ENCODE measurements around the gene TNNT2. TPM values are rescaled to one million over a fixed set of nuclear protein-coding genes. Genes with fewer than 3 reads are reported as not detected.

TNNT2 gene
- total and polyA plus RNA-seq, 2 donors (not counting 1 experiment from before 2014, with no cell fraction given): not detected

- Mint-ChIP-seq H3K27me3 (peaks cover 30% of the 10 kb centered on the region), H3K4me3 (no peak overlapping the region), H3K27ac (no peak overlapping the region), H3K9me3 (ENCODE audit: insufficient read depth) (no peaks in the 10 kb centered on the region), H3K4me1 (no peaks in the 10 kb centered on the region)
- H3K4me1 ChIP-seq (ENCODE audit: control insufficient read depth in 2 of 2, insufficient read depth in 2 of 2, low read length in 2 of 2): no peaks in the 10 kb centered on the region
- no peak overlapping the region for H3K4me2 ChIP-seq (replicated peaks; ENCODE audit: low read depth, low read length, poor library complexity, severe bottlenecking)
- H3K36me3 ChIP-seq (replicated peaks in 1 of 2; ENCODE audit: control extremely low read depth in 1 of 2, control insufficient read depth in 1 of 2, extremely low read depth in 1 of 2, insufficient read depth in 2 of 2, low read length in 1 of 2): no peaks in the 10 kb centered on the region
- ChIA-PET POLR2A (no interaction called here), CTCF (no interaction called here)
- no peak for DNase-seq
- H3K27ac ChIP-seq (ENCODE audit: low read length in 2 of 2): no peak overlapping the region
- no peaks in the 10 kb centered on the region for H4K20me1 ChIP-seq (ENCODE audit: control insufficient read depth, insufficient read depth, low read length, poor library complexity, severe bottlenecking)
- TF ChIP-seq CTCF (IDR thresholded peaks at IDR 0.05): no peak
- no peak for TF ChIP-seq EZH2 (IDR thresholded peaks at IDR 0.05; ENCODE audit: borderline replicate concordance, insufficient read depth, low read depth, low read length, poor library complexity, severe bottlenecking)
- H3K9me3 ChIP-seq (ENCODE audit: control extremely low read depth in 1 of 3, control insufficient read depth in 2 of 3, insufficient read depth in 1 of 3, low read length in 2 of 3): no peaks in the 10 kb centered on the region
- ATAC-seq (ENCODE audit: low read depth): no peak
- no peak overlapping the region for H3K4me3 ChIP-seq (ENCODE audit: control extremely low read depth in 1 of 5, extremely low read depth in 1 of 5, insufficient read depth in 1 of 5, low read depth in 2 of 5, low read length in 4 of 5)
- H3K79me2 ChIP-seq (ENCODE audit: control insufficient read depth, insufficient read depth, low read length): no peaks in the 10 kb centered on the region
- H2AFZ ChIP-seq (ENCODE audit: insufficient read depth, low read depth, low read length, poor library complexity, severe bottlenecking): no peak overlapping the region
- intact Hi-C loops (cut with micrococcal nuclease): no loop called here
- 68% methylated on average over 6 of the region's 7 CpGs for WGBS (ENCODE audit: insufficient coverage)
- H3K9ac ChIP-seq (ENCODE audit: low read length): no peak overlapping the region
- H3K27me3 ChIP-seq (replicated peaks in 1 of 4; ENCODE audit: control extremely low read depth in 1 of 4, control insufficient read depth in 3 of 4, insufficient read depth in 4 of 4, low read length in 3 of 4): peaks cover 0 to 18% (median 3%) of the 10 kb centered on the region in 4 experiments
Measured at GRCh38 chr1:201310251-201310985, 67.1 kb downstream of the TNNT2 start.

- Histone ChIP-seq H3K9me3 (ENCODE audit: control extremely low read depth in 1 of 3, control insufficient read depth in 2 of 3, insufficient read depth in 1 of 3, low read length in 2 of 3) (no peaks in the 10 kb centered on the region), H3K79me2 (ENCODE audit: control insufficient read depth, insufficient read depth, low read length) (no peaks in the 10 kb centered on the region), H3K36me3 (replicated peaks in 1 of 2; ENCODE audit: control extremely low read depth in 1 of 2, control insufficient read depth in 1 of 2, extremely low read depth in 1 of 2, insufficient read depth in 2 of 2, low read length in 1 of 2) (no peaks in the 10 kb centered on the region), H3K27me3 (replicated peaks in 1 of 4; ENCODE audit: control extremely low read depth in 1 of 4, control insufficient read depth in 3 of 4, insufficient read depth in 4 of 4, low read length in 3 of 4) (peaks cover 0 to 18% (median 3%) of the 10 kb centered on the region in 4 experiments), H3K4me1 (ENCODE audit: control insufficient read depth in 2 of 2, insufficient read depth in 2 of 2, low read length in 2 of 2) (no peaks in the 10 kb centered on the region), H2AFZ (ENCODE audit: insufficient read depth, low read depth, low read length, poor library complexity, severe bottlenecking) (no peak overlapping the region), H3K4me3 (ENCODE audit: control extremely low read depth in 1 of 5, extremely low read depth in 1 of 5, insufficient read depth in 1 of 5, low read depth in 2 of 5, low read length in 4 of 5) (no peak overlapping the region), H3K27ac (ENCODE audit: low read length in 2 of 2) (no peak overlapping the region), H3K9ac (ENCODE audit: low read length) (no peak overlapping the region), H4K20me1 (ENCODE audit: control insufficient read depth, insufficient read depth, low read length, poor library complexity, severe bottlenecking) (no peaks in the 10 kb centered on the region), H3K4me2 (replicated peaks; ENCODE audit: low read depth, low read length, poor library complexity, severe bottlenecking) (no peak overlapping the region)
- Mint-ChIP-seq H3K9me3 (ENCODE audit: insufficient read depth) (no peaks in the 10 kb centered on the region), H3K27ac (no peak overlapping the region), H3K27me3 (peaks cover 34% of the 10 kb centered on the region), H3K4me1 (no peaks in the 10 kb centered on the region), H3K4me3 (no peak overlapping the region)
- intact Hi-C loops (cut with micrococcal nuclease): no loop called here
- ChIA-PET CTCF (no interaction called here), POLR2A (no interaction called here)
- no peak for TF ChIP-seq CTCF (IDR thresholded peaks at IDR 0.05)
- TF ChIP-seq EZH2 (IDR thresholded peaks at IDR 0.05; ENCODE audit: borderline replicate concordance, insufficient read depth, low read depth, low read length, poor library complexity, severe bottlenecking): no peak
- DNase-seq (no peak), ATAC-seq (ENCODE audit: low read depth) (no peak)
- WGBS (ENCODE audit: insufficient coverage): 2% methylated on average over 8 of the region's 9 CpGs
Measured at GRCh38 chr1:201309416-201309815, 68.1 kb downstream of the TNNT2 start.

Data from B cell (primary cell).